Ishikawa (cell line): ENCODE results near the gene BICDL2.

ENCODE experiments used
- FOXM1 ChIP-seq: IDR thresholded peaks from 2 replicates; pipeline ENCODE4 v1.6.1; 2012; ENCODE audit warnings: low read depth, borderline replicate concordance
- MAX ChIP-seq: IDR thresholded peaks from 2 replicates; pipeline ENCODE4 v1.6.1; 2012
- ZBTB7A ChIP-seq: IDR thresholded peaks from 2 replicates; pipeline ENCODE4 v1.6.1; 2012; ENCODE audit warnings: low read depth

GRCh38 chr16:3047387-3047720 is 10.6 kb upstream of the BICDL2 start:
- TF ChIP-seq MAX, result no peak
- TF ChIP-seq FOXM1, result no peak
- TF ChIP-seq ZBTB7A, result no peak
